ENCODE results near the gene TMEM38B.
"Not testable (repeated sequence)": the region's sequence is repeated elsewhere in the genome, so short reads cannot be mapped to it uniquely, and the experiment has no call there.

TMEM38B gene

GRCh38 chr9:105722099-105722498, 27.8 kb downstream of the TMEM38B start:
- no peak for DNase-seq (ENCODE audit: low read depth)

GRCh38 chr9:105725370-105725769, 31.0 kb downstream of the TMEM38B start:
- DNase-seq (ENCODE audit: low read depth): no peak

GRCh38 chr9:105728230-105728629, 33.9 kb downstream of the TMEM38B start:
- not testable (repeated sequence) for DNase-seq (ENCODE audit: low read depth)

GRCh38 chr9:105731420-105731819, 37.1 kb downstream of the TMEM38B start:
- DNase-seq (ENCODE audit: low read depth): not testable (repeated sequence)

- DNase-seq (ENCODE audit: low read depth): no peak
These were observed 41.0 kb downstream of the TMEM38B start for GRCh38 chr9:105735366-105735765.

GRCh38 chr9:105737205-105737604, 42.9 kb downstream of the TMEM38B start:
- no peak for DNase-seq (ENCODE audit: low read depth)

- DNase-seq (ENCODE audit: low read depth): no peak
These were observed 47.7 kb downstream of the TMEM38B start for GRCh38 chr9:105742088-105742487.

GRCh38 chr9:105747325-105747724, 53.0 kb downstream of the TMEM38B start:
- not testable (repeated sequence) for DNase-seq (ENCODE audit: low read depth)

- DNase-seq (ENCODE audit: low read depth): no peak
These were observed 57.4 kb downstream of the TMEM38B start for GRCh38 chr9:105751761-105752160.

- DNase-seq (ENCODE audit: low read depth): no peak
These were observed 63.3 kb downstream of the TMEM38B start for GRCh38 chr9:105757496-105758251.

- no peak for DNase-seq (ENCODE audit: low read depth)
These were observed 65.7 kb downstream of the TMEM38B start for GRCh38 chr9:105760053-105760452.

- not testable (repeated sequence) for DNase-seq (ENCODE audit: low read depth)
These were observed 88.5 kb downstream of the TMEM38B start for GRCh38 chr9:105782561-105783494.

GRCh38 chr9:105783495-105783872, 89.1 kb downstream of the TMEM38B start:
- not testable (repeated sequence) for DNase-seq (ENCODE audit: low read depth)

- not testable (repeated sequence) for DNase-seq (ENCODE audit: low read depth)
These were observed 92.5 kb downstream of the TMEM38B start for GRCh38 chr9:105786796-105787195.

- no peak for DNase-seq (ENCODE audit: low read depth)
These were observed 121.9 kb downstream of the TMEM38B start for GRCh38 chr9:105816202-105816744.

- DNase-seq (ENCODE audit: low read depth): no peak
These were observed 122.6 kb downstream of the TMEM38B start for GRCh38 chr9:105816981-105817380.

- DNase-seq (ENCODE audit: low read depth): no peak
These were observed 124.6 kb downstream of the TMEM38B start for GRCh38 chr9:105818903-105819302.

- no peak for DNase-seq (ENCODE audit: low read depth)
These were observed 128.5 kb downstream of the TMEM38B start for GRCh38 chr9:105822814-105823213.

All from activated T-cell treated with anti-CD3 and anti-CD28 coated beads for 24 hours (primary cell).